Suprapubic skin (tissue), 4 donors: Measurements from ENCODE around the gene SPNS1. TPM values are rescaled to one million over a fixed set of nuclear protein-coding genes. Genes with fewer than 3 reads are reported as not detected.

Source experiments
- DNase-seq, 2 donors: peaks; one replicate each; pipeline ENCODE4 v3.0.0-alpha.2; 2019; ENCODE audit warnings: low spot score in 2 of 2
- H3K27ac ChIP-seq: fragments of 200-600 bp; sonication (generic); one replicate; pipeline ENCODE4 v1.5.1; 2019
- H3K27me3 ChIP-seq: fragments of 200-600 bp; sonication (generic); one replicate; pipeline ENCODE4 v1.5.1; 2019
- H3K36me3 ChIP-seq: fragments of 200-600 bp; sonication (generic); one replicate; pipeline ENCODE4 v1.5.1; 2019
- H3K4me1 ChIP-seq: fragments of 200-600 bp; sonication (generic); one replicate; pipeline ENCODE4 v1.5.1; 2019
- H3K4me3 ChIP-seq: fragments of 200-600 bp; sonication (generic); one replicate; pipeline ENCODE4 v1.5.1; 2019; ENCODE audit warnings: mild to moderate bottlenecking
- H3K9me3 ChIP-seq: fragments of 200-600 bp; sonication (generic); one replicate; pipeline ENCODE4 v1.5.1; 2019
- EP300 ChIP-seq: sonication (generic); formaldehyde crosslinking; IDR thresholded peaks from one replicate; pipeline ENCODE4 v1.6.1; 2017; ENCODE audit warnings: antibody characterized with exemption
- POLR2A ChIP-seq, 2 donors: fragments of 450-650 bp; IDR thresholded peaks; one replicate each; pipeline ENCODE4 v1.6.1; 2017; ENCODE audit warnings: antibody characterized with exemption in 2 of 2, mild to moderate bottlenecking in 2 of 2, moderate library complexity in 2 of 2
- POLR2AphosphoS5 ChIP-seq, 3 donors: sonication (generic); formaldehyde crosslinking; IDR thresholded peaks; one replicate each; pipeline ENCODE4 v1.6.1; 2017; ENCODE audit warnings: antibody characterized with exemption in 3 of 3
- WGBS: methylation state at CpG from one replicate; pipeline ENCODE4 v1.1.5; 2018; 5-methylcytosine and 5-hydroxymethylcytosine counted together
- total RNA-seq, 4 donors: library from RNA; depleted of rRNA; stranded (reverse); fragments of >200 nt; gene quantifications; one replicate each; pipeline ENCODE4 v1.1.0, GENCODE V29; 2016
- TF ChIP-seq, protein P1 (sequence below), 2 donors: fragments of 200-600 bp in 1 of 2; fragments of 450-650 bp in 1 of 2; sonication (generic) in 1 of 2; IDR thresholded peaks; one replicate each; pipeline ENCODE4 v1.5.1; 2016 to 2019; ENCODE audit warnings: antibody characterized with exemption in 2 of 2, mild to moderate bottlenecking in 1 of 2, moderate library complexity in 1 of 2

The SPNS1 gene
- total RNA-seq, 4 donors from 2014 or later = 26.0 to 42.8 (median 32.7) TPM

DNA sequence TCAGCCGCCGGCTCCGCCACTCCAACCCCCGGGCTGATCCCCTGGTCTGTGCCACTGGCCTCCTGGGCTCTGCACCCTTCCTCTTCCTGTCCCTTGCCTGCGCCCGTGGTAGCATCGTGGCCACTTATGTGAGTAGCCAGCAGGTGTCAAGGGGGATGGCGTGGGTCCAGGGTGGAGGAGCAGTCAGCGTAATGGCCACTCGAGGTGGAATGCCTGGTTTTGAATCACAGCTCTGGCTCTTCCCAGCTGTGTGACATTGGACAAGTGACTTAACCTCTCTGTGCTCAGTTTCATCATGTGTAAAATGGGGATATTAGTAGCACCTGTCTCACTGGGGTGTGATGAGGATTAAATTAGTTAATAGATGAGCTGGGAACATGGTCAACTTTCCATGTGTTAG is 7.8 kb downstream of the SPNS1 start:
- 94% methylated on average over 10 of the region's 10 CpGs for WGBS
- DNase-seq = no peak
- Histone ChIP-seq H3K27me3 (no peaks in the 10 kb centered on the region), H3K4me3 (no peak overlapping the region), H3K9me3 (no peaks in the 10 kb centered on the region), H3K36me3 (peaks cover 97% of the 10 kb centered on the region), H3K27ac (no peak overlapping the region), H3K4me1 (no peaks in the 10 kb centered on the region)
- TF ChIP-seq POLR2AphosphoS5 (IDR thresholded peaks at IDR 0.05) = no peak
- TF ChIP-seq POLR2A (IDR thresholded peaks at IDR 0.05) = no peak
- TF ChIP-seq EP300 = no peak
- TF ChIP-seq, protein P1, sequence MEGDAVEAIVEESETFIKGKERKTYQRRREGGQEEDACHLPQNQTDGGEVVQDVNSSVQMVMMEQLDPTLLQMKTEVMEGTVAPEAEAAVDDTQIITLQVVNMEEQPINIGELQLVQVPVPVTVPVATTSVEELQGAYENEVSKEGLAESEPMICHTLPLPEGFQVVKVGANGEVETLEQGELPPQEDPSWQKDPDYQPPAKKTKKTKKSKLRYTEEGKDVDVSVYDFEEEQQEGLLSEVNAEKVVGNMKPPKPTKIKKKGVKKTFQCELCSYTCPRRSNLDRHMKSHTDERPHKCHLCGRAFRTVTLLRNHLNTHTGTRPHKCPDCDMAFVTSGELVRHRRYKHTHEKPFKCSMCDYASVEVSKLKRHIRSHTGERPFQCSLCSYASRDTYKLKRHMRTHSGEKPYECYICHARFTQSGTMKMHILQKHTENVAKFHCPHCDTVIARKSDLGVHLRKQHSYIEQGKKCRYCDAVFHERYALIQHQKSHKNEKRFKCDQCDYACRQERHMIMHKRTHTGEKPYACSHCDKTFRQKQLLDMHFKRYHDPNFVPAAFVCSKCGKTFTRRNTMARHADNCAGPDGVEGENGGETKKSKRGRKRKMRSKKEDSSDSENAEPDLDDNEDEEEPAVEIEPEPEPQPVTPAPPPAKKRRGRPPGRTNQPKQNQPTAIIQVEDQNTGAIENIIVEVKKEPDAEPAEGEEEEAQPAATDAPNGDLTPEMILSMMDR (IDR thresholded peaks at IDR 0.05) = no peak

DNA sequence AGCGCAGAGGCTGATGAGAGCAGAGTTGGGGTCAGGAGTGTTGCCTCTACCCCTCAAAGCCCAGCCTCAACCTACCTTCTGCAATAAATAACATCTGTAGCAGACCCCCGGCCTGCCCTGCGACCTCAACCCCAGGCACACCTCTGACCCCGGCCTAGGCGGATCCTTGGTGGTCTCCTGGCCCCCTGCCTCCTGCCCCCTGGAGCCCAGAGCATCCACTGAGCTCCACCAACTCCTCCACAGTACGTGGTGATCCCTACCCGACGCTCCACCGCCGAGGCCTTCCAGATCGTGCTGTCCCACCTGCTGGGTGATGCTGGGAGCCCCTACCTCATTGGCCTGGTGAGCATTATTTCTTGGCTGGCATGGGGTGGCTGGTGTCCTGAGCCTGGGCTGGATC is 8.4 kb downstream of the SPNS1 start:
- TF ChIP-seq EP300 = no peak
- TF ChIP-seq POLR2A (IDR thresholded peaks at IDR 0.05) = no peak
- TF ChIP-seq, protein P1 (IDR thresholded peaks at IDR 0.05) = no peak
- TF ChIP-seq POLR2AphosphoS5 (IDR thresholded peaks at IDR 0.05) = no peak
- no peak overlapping the region for H3K27ac ChIP-seq
- H3K4me1 ChIP-seq = no peaks in the 10 kb centered on the region
- H3K9me3 ChIP-seq = no peaks in the 10 kb centered on the region
- peaks cover 99% of the 10 kb centered on the region for H3K36me3 ChIP-seq
- DNase-seq = no peak
- WGBS = 95% methylated on average over 11 of the region's 11 CpGs
- H3K27me3 ChIP-seq = no peaks in the 10 kb centered on the region
- no peak overlapping the region for H3K4me3 ChIP-seq

GRCh38 chr16:28983644-28984043 is 9.1 kb downstream of the SPNS1 start:
- no peak overlapping the region for H3K27ac ChIP-seq
- H3K4me3 ChIP-seq = no peak overlapping the region
- no peak for DNase-seq

DNA sequence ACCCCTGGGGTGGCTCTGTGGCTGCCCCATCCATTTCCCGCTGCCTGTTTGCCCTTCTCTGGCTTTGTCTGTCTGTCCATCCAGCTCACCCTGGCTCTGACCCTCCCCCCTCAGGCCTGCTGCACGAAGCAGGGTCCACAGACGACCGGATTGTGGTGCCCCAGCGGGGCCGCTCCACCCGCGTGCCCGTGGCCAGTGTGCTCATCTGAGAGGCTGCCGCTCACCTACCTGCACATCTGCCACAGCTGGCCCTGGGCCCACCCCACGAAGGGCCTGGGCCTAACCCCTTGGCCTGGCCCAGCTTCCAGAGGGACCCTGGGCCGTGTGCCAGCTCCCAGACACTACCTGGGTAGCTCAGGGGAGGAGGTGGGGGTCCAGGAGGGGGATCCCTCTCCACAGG is 9.5 kb downstream of the SPNS1 start:
- no peak for DNase-seq
- TF ChIP-seq, protein P1 (IDR thresholded peaks at IDR 0.05) = no peak
- TF ChIP-seq POLR2AphosphoS5 (IDR thresholded peaks at IDR 0.05) (no peak), POLR2A (IDR thresholded peaks at IDR 0.05) (no peak), EP300 (no peak)
- Histone ChIP-seq H3K4me3 (peak overlapping the region; percentile 31), H3K36me3 (peaks cover 98% of the 10 kb centered on the region), H3K27ac (no peak overlapping the region), H3K9me3 (no peaks in the 10 kb centered on the region), H3K27me3 (no peaks in the 10 kb centered on the region), H3K4me1 (no peaks in the 10 kb centered on the region)
- WGBS = 94% methylated on average over 10 of the region's 12 CpGs

More at GRCh38 chr16:28983644-28984043, 9.1 kb downstream of the SPNS1 start:
- WGBS = 96% methylated on average over 16 of the region's 18 CpGs
- no peaks in the 10 kb centered on the region for H3K27me3 ChIP-seq
- no peaks in the 10 kb centered on the region for H3K4me1 ChIP-seq
- peaks cover 98% of the 10 kb centered on the region for H3K36me3 ChIP-seq
- no peak for TF ChIP-seq POLR2A (IDR thresholded peaks at IDR 0.05)
- TF ChIP-seq, protein P1 (IDR thresholded peaks at IDR 0.05) = no peak
- TF ChIP-seq POLR2AphosphoS5 (IDR thresholded peaks at IDR 0.05) = no peak
- TF ChIP-seq EP300 = no peak
- H3K9me3 ChIP-seq = no peaks in the 10 kb centered on the region

GRCh38 chr16:28984619-28985135 is 10.1 kb downstream of the SPNS1 start, which contains the start of gene LAT:
TSS of gene LAT (plus strand) at chr16:28985052. CDS start at chr16:28985418, 366 bp downstream.
- H3K27ac ChIP-seq = no peak within 1 kb of the TSS

More at GRCh38 chr16:28984619-28985135, 10.1 kb downstream of the SPNS1 start, which contains the start of gene LAT:
- no peak for DNase-seq
- Histone ChIP-seq H3K4me3 (peak within 1 kb of the TSS; percentile 31), H3K27me3 (no peaks in the 10 kb centered on the region), H3K4me1 (no peaks in the 10 kb centered on the region), H3K9me3 (no peaks in the 10 kb centered on the region), H3K36me3 (peaks cover 97% of the 10 kb centered on the region)
- WGBS = 92% methylated on average over 4 of the region's 24 CpGs
- TF ChIP-seq POLR2AphosphoS5 (IDR thresholded peaks at IDR 0.05) (no peak), EP300 (no peak), POLR2A (IDR thresholded peaks at IDR 0.05) (no peak)
- TF ChIP-seq, protein P1 (IDR thresholded peaks at IDR 0.05) = no peak
